RWPE1 (cell line): ENCODE data around the gene UBE2L6.

Experiments used
- CTCF ChIA-PET: fragments of 350-600 bp; sonication (Branson Sonifier 250); formaldehyde crosslinking; extraction: SDS; loops from one replicate; lab custom pipeline; 2021; lab: Yijun Ruan, JAX
- POLR2A ChIA-PET: fragments of 400-600 bp; formaldehyde crosslinking; extraction: SDS; loops from one replicate; lab custom pipeline; 2020; ENCODE audit warnings: antibody characterized with exemption; ENCODE audit not compliant: low non-redundant PET; lab: Yijun Ruan, JAX
- DNase-seq: peaks from one replicate; pipeline ENCODE4 v3.0.0; 2012; ENCODE audit warnings: low spot score
- H3K27ac ChIP-seq: fragments of 450-650 bp; 2 replicates; pipeline ENCODE4 v1.5.1; 2017
- TF ChIP-seq, protein P1 (sequence below): fragments of 450-650 bp; conservative IDR thresholded peaks from 2 replicates; pipeline ENCODE4 v1.5.1; 2017; ENCODE audit warnings: low read depth, mild to moderate bottlenecking

Gene UBE2L6

DNA sequence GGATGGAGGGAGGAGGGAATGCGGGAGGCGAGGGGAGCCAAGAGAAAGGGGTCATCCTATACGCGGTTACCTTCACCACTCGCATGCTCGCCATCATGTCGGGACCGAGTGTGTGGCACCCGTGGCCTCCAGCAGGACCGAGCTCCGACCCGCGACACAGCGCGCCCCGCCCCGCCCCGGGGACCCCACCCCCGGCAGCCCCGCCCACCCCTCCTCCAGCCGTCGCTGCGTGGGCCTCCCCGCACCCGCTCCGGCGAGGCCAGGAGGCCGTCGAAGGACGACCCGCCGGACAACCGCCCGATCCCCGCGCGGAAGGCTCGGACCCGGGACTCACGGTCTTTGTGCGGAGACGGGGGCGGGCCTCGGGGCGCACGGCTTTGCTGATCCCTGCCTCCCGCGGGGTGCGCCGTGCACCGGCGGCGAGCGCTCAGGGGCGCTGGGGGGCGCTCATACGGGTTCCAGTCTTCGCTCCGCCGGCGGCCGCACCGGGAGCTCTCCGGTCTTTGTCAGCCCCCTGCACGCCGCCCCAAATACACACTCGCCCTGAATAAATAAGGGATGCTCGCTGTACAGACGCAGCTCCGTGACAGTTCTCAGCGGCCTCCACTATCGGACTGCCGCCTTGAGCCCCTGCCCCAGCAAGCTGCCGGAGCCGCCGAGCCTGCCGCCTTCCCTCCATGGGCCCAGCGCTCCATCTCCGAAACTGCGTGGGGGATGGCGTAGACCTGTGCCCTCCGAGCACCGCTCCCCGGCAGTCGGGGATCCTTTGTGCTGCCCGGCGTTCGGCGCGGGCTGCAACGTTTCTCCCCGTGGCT is at the start of gene UBE2L6:
Gene UBE2L6, minus strand, starts transcription at position 158 of the 815 bp plus-strand sequence. Its CDS starts 61 bp downstream, at position 97.
- TF ChIP-seq, protein P1, sequence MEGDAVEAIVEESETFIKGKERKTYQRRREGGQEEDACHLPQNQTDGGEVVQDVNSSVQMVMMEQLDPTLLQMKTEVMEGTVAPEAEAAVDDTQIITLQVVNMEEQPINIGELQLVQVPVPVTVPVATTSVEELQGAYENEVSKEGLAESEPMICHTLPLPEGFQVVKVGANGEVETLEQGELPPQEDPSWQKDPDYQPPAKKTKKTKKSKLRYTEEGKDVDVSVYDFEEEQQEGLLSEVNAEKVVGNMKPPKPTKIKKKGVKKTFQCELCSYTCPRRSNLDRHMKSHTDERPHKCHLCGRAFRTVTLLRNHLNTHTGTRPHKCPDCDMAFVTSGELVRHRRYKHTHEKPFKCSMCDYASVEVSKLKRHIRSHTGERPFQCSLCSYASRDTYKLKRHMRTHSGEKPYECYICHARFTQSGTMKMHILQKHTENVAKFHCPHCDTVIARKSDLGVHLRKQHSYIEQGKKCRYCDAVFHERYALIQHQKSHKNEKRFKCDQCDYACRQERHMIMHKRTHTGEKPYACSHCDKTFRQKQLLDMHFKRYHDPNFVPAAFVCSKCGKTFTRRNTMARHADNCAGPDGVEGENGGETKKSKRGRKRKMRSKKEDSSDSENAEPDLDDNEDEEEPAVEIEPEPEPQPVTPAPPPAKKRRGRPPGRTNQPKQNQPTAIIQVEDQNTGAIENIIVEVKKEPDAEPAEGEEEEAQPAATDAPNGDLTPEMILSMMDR = no peak
- peak within 1 kb of the TSS; percentile 85 for H3K27ac ChIP-seq
- DNase-seq = peak; percentile 82
- ChIA-PET POLR2A (no interaction called here), CTCF (interaction anchor here (0.6 to 3.8 kb wide), 16 partner anchors 12 to 936 kb away, joined by 3 to 72 read pairs (median 3); no protein-coding TSS in a partner anchor)

DNA sequence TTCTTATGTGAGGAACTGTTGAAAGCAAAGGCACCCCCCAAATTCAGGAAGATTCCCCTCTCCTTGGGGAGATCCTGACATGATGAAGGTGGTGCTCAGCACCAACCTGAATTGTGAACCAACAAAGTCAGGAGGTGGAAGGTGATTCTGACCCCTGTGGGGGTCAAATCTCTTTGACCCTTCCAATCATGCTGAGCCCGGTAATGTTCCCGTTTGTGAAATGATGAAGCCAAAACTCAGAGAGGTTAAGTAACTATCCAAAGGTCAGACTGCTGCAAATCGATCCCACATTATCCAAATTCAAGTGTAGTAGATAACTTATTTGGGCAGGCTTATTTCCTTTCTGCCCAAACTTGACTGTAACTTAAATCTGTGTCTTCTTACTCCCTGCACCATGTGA is 49.1 kb upstream of the UBE2L6 start:
- DNase-seq = no peak
- no peak overlapping the region for H3K27ac ChIP-seq
- ChIA-PET POLR2A (interaction anchor here (0.7 kb wide), 1 partner anchor 23 kb away, joined by 4 read pairs; no protein-coding TSS in a partner anchor), CTCF (no interaction called here)
- TF ChIP-seq, protein P1 = no peak

DNA sequence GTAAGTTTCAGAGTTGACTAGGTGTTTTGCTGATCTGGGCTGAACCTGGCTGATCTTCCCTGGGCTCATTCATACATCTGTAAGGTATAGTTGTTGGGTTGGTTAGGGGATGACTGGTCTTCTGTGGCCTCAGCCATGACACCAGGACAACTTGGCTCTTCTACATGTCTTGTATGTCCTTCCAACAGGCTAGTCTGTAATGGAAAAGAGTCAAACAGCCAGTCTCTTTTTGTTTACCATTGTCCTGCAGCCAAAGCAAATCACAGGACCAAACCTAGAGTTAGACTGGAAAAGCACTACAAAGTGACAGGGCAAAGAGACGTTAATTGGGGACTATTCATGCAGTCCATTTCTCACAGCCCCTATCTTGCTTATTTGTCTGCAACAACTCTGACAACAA is 47.8 kb upstream of the UBE2L6 start:
- TF ChIP-seq, protein P1 = no peak
- POLR2A ChIA-PET = no interaction called here
- no peak for DNase-seq
- H3K27ac ChIP-seq = no peak overlapping the region
- CTCF ChIA-PET = interaction anchor here (0.6 to 1.3 kb wide), 2 partner anchors 26 to 1527 kb away, joined by 5 to 7 read pairs; partner anchors contain the start of gene FAM111A

DNA sequence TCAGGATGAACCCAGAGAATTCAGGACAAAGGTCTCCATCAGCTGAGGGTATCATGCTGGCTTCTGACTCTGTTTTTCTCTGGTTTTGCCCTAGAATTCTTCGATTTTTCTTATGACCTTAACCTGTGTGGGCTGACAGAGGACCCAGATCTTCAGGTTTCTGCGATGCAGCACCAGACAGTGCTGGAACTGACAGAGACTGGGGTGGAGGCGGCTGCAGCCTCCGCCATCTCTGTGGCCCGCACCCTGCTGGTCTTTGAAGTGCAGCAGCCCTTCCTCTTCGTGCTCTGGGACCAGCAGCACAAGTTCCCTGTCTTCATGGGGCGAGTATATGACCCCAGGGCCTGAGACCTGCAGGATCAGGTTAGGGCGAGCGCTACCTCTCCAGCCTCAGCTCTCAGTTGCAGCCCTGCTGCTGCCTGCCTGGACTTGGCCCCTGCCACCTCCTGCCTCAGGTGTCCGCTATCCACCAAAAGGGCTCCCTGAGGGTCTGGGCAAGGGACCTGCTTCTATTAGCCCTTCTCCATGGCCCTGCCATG is 46.8 kb upstream of the UBE2L6 start:
- ChIA-PET POLR2A (no interaction called here), CTCF (no interaction called here)
- H3K27ac ChIP-seq = no peak overlapping the region
- TF ChIP-seq, protein P1 = no peak
- DNase-seq = no peak

DNA sequence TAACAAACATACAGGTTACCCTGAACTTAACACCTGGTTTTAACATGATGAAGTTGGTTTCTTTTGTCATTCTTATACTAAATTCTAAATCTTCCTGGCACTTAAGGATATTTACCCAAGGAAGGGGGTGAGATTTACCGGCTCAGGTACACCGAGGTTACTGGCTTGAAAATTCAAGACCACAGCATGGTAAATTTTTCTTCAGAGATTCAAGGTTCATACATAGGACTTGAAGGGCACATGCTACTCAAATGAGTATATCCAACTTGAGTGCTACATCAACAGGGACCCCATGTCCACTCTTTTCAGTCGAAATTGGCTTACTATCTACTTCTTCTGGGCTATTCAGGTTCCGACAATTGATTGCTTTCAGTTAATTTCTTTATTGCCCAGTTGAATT is 42.7 kb upstream of the UBE2L6 start:
- DNase-seq = no peak
- TF ChIP-seq, protein P1 = no peak
- H3K27ac ChIP-seq = no peak overlapping the region
- CTCF ChIA-PET = interaction anchor here (0.8 kb wide), 1 partner anchor 31 kb away, joined by 3 read pairs; no protein-coding TSS in a partner anchor
- POLR2A ChIA-PET = no interaction called here

DNA sequence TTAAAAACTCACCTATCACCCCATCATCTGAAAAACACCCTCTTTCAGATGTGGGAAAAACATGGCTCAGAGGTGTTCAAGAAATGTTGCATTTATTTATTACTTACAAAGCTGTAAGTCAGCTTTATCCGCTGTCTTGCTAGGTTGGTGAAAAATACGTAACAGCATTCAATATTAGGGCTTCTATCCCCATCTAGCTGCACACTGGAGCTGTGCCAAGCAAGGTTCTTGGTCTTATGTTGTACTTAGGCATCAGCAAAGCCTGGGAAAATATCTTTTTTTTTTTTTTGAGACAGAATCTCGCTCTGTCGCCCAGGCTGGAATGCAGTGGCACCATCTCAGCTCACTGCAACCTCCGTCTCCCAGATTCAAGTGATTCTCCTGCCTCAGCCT is 37.6 kb upstream of the UBE2L6 start:
- DNase-seq = no peak
- TF ChIP-seq, protein P1 = no peak
- POLR2A ChIA-PET = no interaction called here
- CTCF ChIA-PET = interaction anchor here (0.6 to 0.7 kb wide), 3 partner anchors 17 to 1423 kb away, joined by 3 to 5 read pairs (median 4); no protein-coding TSS in a partner anchor
- no peak overlapping the region for H3K27ac ChIP-seq
